A673 (cell line): ENCODE results near the gene SCAMP4.

Experiments
- EZH2 ChIP-seq: fragments of 200-600 bp; sonication (generic); IDR thresholded peaks from 2 replicates; pipeline ENCODE4 v1.6.1; 2017; ENCODE audit warnings: borderline replicate concordance, low read depth, mild to moderate bottlenecking, mixed read lengths, antibody characterized with exemption, low read length; ENCODE audit not compliant: poor library complexity, severe bottlenecking
- TF ChIP-seq, protein P1 (sequence below): fragments of 300-800, 200-600 bp; sonication (generic); conservative IDR thresholded peaks from 2 replicates; pipeline ENCODE4 v1.5.1; 2017; ENCODE audit warnings: low read depth, mild to moderate bottlenecking, antibody characterized with exemption, low read length, moderate library complexity, mixed read lengths

DNA sequence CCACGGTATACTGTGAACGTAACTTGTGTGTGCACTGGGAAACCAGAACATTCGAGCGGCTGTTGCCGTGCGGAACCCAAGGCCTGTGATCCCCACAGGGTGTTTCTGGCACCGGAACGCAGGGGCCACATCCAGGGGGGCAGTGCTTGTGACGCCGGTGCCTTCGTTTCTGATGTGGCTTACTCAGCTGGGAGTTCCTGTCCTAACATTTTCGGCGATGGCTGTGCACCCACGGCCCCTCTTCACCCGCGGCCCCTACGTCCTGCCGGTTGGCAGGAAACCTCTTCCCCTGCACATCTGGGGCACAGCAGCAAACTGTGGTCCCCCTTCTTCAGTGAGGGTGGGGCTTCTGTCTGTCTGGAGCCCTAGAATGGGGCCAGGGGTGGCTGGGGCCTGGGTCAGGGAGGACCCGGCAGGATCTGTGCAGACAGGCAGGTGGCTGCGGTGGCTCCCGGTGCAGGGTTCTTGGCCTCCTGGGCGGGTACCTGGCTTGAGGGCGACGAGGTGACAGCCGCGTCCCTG, 61.9 kb downstream of the SCAMP4 start:
- no peak for TF ChIP-seq EZH2
- TF ChIP-seq, protein P1, sequence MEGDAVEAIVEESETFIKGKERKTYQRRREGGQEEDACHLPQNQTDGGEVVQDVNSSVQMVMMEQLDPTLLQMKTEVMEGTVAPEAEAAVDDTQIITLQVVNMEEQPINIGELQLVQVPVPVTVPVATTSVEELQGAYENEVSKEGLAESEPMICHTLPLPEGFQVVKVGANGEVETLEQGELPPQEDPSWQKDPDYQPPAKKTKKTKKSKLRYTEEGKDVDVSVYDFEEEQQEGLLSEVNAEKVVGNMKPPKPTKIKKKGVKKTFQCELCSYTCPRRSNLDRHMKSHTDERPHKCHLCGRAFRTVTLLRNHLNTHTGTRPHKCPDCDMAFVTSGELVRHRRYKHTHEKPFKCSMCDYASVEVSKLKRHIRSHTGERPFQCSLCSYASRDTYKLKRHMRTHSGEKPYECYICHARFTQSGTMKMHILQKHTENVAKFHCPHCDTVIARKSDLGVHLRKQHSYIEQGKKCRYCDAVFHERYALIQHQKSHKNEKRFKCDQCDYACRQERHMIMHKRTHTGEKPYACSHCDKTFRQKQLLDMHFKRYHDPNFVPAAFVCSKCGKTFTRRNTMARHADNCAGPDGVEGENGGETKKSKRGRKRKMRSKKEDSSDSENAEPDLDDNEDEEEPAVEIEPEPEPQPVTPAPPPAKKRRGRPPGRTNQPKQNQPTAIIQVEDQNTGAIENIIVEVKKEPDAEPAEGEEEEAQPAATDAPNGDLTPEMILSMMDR = no peak
